PC-9 (cell line): ENCODE measurements around the gene VWA8. TPM values are rescaled to one million over a fixed set of nuclear protein-coding genes. Genes with fewer than 3 reads are reported as not detected.
A peak's percentile ranks its signal among the peaks of the same experiment; 100 is the strongest.

Experiments
- BruUV-seq: library from RNA; stranded (reverse); fragments of 400-500 nt; replicated peaks from 2 replicates; lab custom pipeline; 2021; lab: Mats Ljungman, UMichigan
- CTCF ChIA-PET: fragments of 300-600 bp; sonication (Branson Sonifier 250); formaldehyde crosslinking; loops from one replicate; lab custom pipeline; 2022; ENCODE audit warnings: antibody characterized with exemption; lab: Charles Lee
- POLR2A ChIA-PET: fragments of 300-600 bp; sonication (Branson Sonifier 250); formaldehyde crosslinking; loops from one replicate; lab custom pipeline; 2022; ENCODE audit warnings: antibody characterized with exemption; ENCODE audit not compliant: unreplicated experiment; lab: Charles Lee
- DNase-seq, 2 experiments: peaks; one replicate each; pipeline versions ENCODE4 v3.0.0 to v3.0.0-alpha.2; 2015 to 2022; ENCODE audit warnings: mixed read lengths in 1 of 2
- H2AFZ ChIP-seq: fragments of 200-600 bp; sonication (generic); 2 replicates; pipeline ENCODE4 v1.8.1; 2017; ENCODE audit warnings: antibody characterized with exemption
- H3F3A ChIP-seq: fragments of 200-600 bp; sonication (generic); 2 replicates; pipeline ENCODE4 v1.8.1; 2017; ENCODE audit warnings: antibody characterized with exemption, mild to moderate bottlenecking, low read depth; ENCODE audit not compliant: insufficient read depth
- H3K27ac ChIP-seq: fragments of 200-600 bp; sonication (generic); 2 replicates; pipeline ENCODE4 v1.6.1; 2016; ENCODE audit warnings: mixed run types
- H3K27me3 ChIP-seq: fragments of 200-600 bp; sonication (generic); 2 replicates; pipeline ENCODE4 v1.6.1; 2016; ENCODE audit warnings: low read depth, mixed run types; ENCODE audit not compliant: insufficient read depth
- H3K36me3 ChIP-seq: fragments of 200-600 bp; sonication (generic); 2 replicates; pipeline ENCODE4 v1.6.1; 2016; ENCODE audit warnings: low read depth, mixed run types
- H3K4me1 ChIP-seq: fragments of 200-600 bp; sonication (generic); replicated peaks from 2 replicates; pipeline ENCODE4 v1.6.1; 2016; ENCODE audit warnings: mixed run types; ENCODE audit not compliant: insufficient read depth
- H3K4me2 ChIP-seq: fragments of 200-600 bp; sonication (generic); 2 replicates; pipeline ENCODE4 v1.6.1; 2017; ENCODE audit warnings: mixed run types
- H3K4me3 ChIP-seq: fragments of 200-600 bp; sonication (generic); 2 replicates; pipeline ENCODE4 v1.6.1; 2016; ENCODE audit warnings: mixed run types
- H3K79me2 ChIP-seq: fragments of 200-600 bp; sonication (generic); 2 replicates; pipeline ENCODE4 v1.6.1; 2017; ENCODE audit warnings: low read depth, mixed run types
- H3K9me2 ChIP-seq: fragments of 200-600 bp; sonication (generic); 2 replicates; pipeline ENCODE4 v1.8.1; 2017; ENCODE audit warnings: mild to moderate bottlenecking; ENCODE audit not compliant: insufficient read depth
- H3K9me3 ChIP-seq: fragments of 200-600 bp; sonication (generic); 2 replicates; pipeline ENCODE4 v1.8.1; 2016; ENCODE audit warnings: low read depth; ENCODE audit not compliant: insufficient read depth
- H4K20me1 ChIP-seq: fragments of 200-600 bp; sonication (generic); 2 replicates; pipeline ENCODE4 v1.8.1; 2017; ENCODE audit not compliant: insufficient read depth
- CTCF ChIP-seq: fragments of 200-600 bp; sonication (generic); conservative IDR thresholded peaks from 2 replicates; pipeline ENCODE4 v1.6.1; 2017; ENCODE audit warnings: mixed run types, antibody characterized with exemption, mild to moderate bottlenecking, moderate library complexity
- EZH2 ChIP-seq: fragments of 200-600 bp; sonication (generic); IDR thresholded peaks from 2 replicates; pipeline ENCODE4 v1.8.0; 2017; ENCODE audit warnings: antibody characterized with exemption, low read depth
- intact Hi-C: fragments of 100-400 bp; cut with micrococcal nuclease; formaldehyde crosslinking; loops from one replicate; pipeline ENCODE4 v1.10.0; 2022; ENCODE audit not compliant: unreplicated experiment
- total RNA-seq: library from RNA; stranded (reverse); gene quantifications from 2 replicates; pipeline ENCODE4 v1.2.3, GENCODE V29; 2021

The VWA8 gene
- total RNA-seq, 1 experiment from 2014 or later = 14.1 TPM

DNA sequence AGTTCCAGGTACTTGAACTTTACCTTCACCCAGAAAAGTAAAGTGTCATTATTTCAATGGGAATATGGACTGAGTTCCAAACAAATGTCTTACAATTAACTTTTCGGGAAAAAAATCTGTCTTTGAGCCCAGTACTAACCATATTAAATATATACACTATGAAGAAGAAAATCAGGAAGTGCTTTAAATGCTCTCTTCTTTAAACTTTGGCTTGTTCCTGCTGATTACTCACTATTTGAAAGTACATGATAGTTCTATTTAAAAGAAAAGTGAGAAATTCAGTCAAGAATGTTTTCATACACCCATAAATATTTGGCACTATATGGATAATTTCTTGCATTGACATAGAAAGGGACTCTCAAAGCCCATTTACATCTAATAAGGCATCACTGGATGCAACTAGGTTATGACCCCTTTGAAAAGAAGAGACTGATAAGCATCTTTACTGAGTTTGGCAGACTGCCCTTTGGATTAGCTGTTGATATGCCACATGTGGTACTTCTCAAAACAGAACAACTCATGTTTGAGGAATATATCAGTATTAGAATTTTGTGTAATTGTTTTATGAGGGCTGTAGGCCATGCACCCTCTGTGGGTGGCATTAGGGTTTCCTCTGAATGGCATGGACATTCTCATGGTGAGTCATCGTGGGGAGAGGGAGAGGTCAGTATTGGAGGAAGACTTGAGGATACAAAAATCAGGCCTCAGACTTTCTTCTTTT lies 25.0 kb upstream of the VWA8 start:
- intact Hi-C loops = no loop called here
- H3K27ac ChIP-seq = no peak overlapping the region
- ChIA-PET POLR2A (no interaction called here), CTCF (no interaction called here)
- no peaks in the 10 kb centered on the region for H3F3A ChIP-seq
- TF ChIP-seq CTCF = no peak
- TF ChIP-seq EZH2 = no peak
- no peak overlapping the region for H3K4me2 ChIP-seq
- no peaks in the 10 kb centered on the region for H3K9me2 ChIP-seq
- no peak overlapping the region for H3K4me3 ChIP-seq
- H3K4me1 ChIP-seq = no peaks in the 10 kb centered on the region
- no peaks in the 10 kb centered on the region for H3K36me3 ChIP-seq
- H2AFZ ChIP-seq = no peak overlapping the region
- no peaks in the 10 kb centered on the region for H3K9me3 ChIP-seq
- peak in 1 of 2 experiments; percentile 41 for DNase-seq
- H3K27me3 ChIP-seq = no peaks in the 10 kb centered on the region
- H3K79me2 ChIP-seq = no peaks in the 10 kb centered on the region
- H4K20me1 ChIP-seq = no peaks in the 10 kb centered on the region
- no TSS peak for BruUV-seq

DNA sequence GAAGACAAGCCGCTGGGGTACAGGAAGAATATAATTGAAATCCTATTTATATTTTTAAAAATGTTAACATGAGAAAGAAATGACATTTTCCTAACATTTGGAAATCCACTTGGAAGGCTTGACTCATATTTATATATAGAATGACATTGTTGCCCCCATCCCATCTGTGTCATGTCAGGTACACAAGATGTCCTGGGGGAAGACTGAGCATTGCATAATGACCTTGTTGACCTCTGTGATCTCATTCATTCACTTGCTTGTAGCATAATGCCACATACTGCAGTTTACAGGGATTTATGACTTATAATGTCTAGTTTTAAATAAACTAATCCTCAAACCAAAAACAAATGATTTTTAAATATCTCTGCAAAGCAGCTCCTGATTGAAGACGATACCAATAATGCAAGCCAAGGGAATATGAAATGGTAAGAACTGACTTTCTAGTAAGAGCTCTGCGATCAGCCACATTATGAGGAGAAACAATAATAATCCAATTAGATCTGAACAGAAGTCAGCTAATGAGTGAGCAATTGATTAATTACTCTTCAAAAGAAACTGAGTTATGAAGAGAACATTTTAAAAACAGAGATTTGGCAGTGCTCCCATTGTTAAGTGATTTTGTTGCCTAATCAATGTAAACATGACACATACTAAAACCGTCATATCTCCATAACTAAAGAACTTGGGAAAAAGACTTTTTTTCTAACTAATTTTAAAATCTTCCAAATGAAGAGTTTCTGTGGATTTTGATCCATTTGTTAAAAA lies 21.2 kb upstream of the VWA8 start:
- POLR2A ChIA-PET = no interaction called here

DNA sequence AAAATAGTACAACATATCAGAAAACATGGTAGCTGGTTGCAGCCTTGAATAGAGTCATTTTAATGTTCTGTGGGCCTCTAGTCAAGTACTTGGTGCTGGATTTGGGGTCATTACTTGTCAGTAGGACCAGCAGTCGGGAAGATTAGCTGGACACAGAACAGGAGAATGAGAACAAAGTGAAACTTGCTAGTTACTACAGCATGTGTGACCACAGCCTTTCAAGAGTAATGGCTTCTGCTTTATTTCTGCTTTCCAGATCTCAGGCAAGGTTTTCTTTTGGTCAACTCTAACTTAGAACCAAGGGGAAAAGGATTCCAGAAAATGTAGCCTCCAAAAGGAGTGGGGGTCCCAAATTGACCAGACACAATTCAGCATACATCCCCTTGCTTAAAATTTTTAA lies 17.1 kb upstream of the VWA8 start:
- no peak overlapping the region for H3K4me2 ChIP-seq
- H3K9me2 ChIP-seq = no peaks in the 10 kb centered on the region
- H3K9me3 ChIP-seq = no peaks in the 10 kb centered on the region
- no peak overlapping the region for H3K27ac ChIP-seq
- H3F3A ChIP-seq = no peaks in the 10 kb centered on the region
- H3K36me3 ChIP-seq = no peaks in the 10 kb centered on the region
- CTCF ChIA-PET = no interaction called here
- peaks cover 5% of the 10 kb centered on the region; the same call in 1 of the 2 replicates for H3K4me1 ChIP-seq
- no peaks in the 10 kb centered on the region for H3K27me3 ChIP-seq
- BruUV-seq = no TSS peak
- no peak for DNase-seq
- no peaks in the 10 kb centered on the region for H3K79me2 ChIP-seq
- POLR2A ChIA-PET = no interaction called here
- intact Hi-C loops = no loop called here
- TF ChIP-seq EZH2 (no peak), CTCF (no peak)
- peak overlapping the region; percentile 43; the same call in 1 of the 2 replicates for H2AFZ ChIP-seq
- no peak overlapping the region for H3K4me3 ChIP-seq
- no peaks in the 10 kb centered on the region for H4K20me1 ChIP-seq

More for the DNA sequence above, 21.2 kb upstream of the VWA8 start:
- Histone ChIP-seq H3K27ac (no peak overlapping the region), H2AFZ (no peak overlapping the region), H3F3A (no peaks in the 10 kb centered on the region), H3K4me2 (no peak overlapping the region), H3K4me3 (no peak overlapping the region), H3K9me3 (no peaks in the 10 kb centered on the region), H3K36me3 (no peaks in the 10 kb centered on the region), H3K4me1 (peaks cover 5% of the 10 kb centered on the region; the same call in 1 of the 2 replicates), H3K9me2 (no peaks in the 10 kb centered on the region), H4K20me1 (no peaks in the 10 kb centered on the region), H3K27me3 (no peaks in the 10 kb centered on the region), H3K79me2 (no peaks in the 10 kb centered on the region)
- CTCF ChIA-PET = no interaction called here
- no peak for TF ChIP-seq EZH2
- TF ChIP-seq CTCF = no peak
- intact Hi-C loops = no loop called here
- no peak for DNase-seq
- no TSS peak for BruUV-seq
